ENCODE data around the gene JHY. TPM values are rescaled to one million over a fixed set of nuclear protein-coding genes. Genes with fewer than 3 reads are reported as not detected.

JHY gene
- total RNA-seq, 1 experiment from 2014 or later, result 3.0 TPM

DNA sequence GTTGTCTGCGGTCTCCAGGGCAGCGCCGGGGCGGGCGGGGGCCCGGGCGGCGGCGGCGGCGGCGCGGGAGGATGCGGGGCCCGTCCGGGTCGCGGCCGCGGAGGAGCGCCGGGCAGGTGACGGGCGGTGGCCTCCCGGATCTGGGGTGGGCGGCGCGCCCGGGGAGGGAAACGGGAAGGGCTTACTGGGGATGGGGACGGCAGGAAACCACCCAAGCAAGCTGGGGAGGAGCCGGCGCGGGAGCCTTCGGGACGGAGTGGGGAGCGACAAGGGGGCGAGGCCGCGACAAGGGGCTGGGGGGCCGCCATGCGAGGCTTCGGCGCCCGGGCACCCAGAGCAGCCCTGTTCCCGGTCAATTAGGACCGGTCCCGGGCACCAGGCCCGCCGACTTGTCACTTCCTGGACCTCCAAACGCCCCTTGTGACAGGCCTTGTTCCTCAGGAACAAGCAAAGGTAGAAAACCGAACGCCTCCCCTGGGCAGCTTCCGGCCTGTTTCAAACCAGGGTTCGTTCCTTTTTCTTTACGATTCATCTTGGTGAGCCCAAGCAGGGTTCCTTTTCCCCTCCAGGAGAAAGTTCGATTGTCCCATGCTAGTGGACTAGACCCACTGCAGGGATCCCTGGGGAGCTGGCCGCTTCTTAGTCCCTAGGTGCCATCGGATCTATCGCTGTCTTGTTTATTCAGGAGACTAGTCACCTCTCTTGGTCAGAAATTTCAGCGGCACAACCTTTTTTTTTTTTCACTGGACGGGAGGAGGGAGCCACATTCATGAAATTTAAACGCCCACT is 492 bp downstream of the JHY start:
- Mint-ChIP-seq H3K9me3 (ENCODE audit: unreplicated experiment) (no peaks in the 10 kb centered on the region), H3K27ac (ENCODE audit: low read depth, unreplicated experiment) (peak overlapping the region; percentile 92), H3K27me3 (ENCODE audit: insufficient read depth, unreplicated experiment) (no peaks in the 10 kb centered on the region), H3K4me1 (ENCODE audit: insufficient read depth, unreplicated experiment) (peaks cover 7% of the 10 kb centered on the region), H3K36me3 (ENCODE audit: insufficient read depth, unreplicated experiment) (peaks cover 7% of the 10 kb centered on the region), H3K4me3 (ENCODE audit: unreplicated experiment) (peak overlapping the region; percentile 72)
- POLR2A ChIA-PET, result interaction anchor here (0.7 to 1.8 kb wide), 9 partner anchors 9 to 179 kb away, joined by 3 to 10 read pairs (median 5); partner anchors contain the start of gene HSPA8
- TF ChIP-seq, protein P1, sequence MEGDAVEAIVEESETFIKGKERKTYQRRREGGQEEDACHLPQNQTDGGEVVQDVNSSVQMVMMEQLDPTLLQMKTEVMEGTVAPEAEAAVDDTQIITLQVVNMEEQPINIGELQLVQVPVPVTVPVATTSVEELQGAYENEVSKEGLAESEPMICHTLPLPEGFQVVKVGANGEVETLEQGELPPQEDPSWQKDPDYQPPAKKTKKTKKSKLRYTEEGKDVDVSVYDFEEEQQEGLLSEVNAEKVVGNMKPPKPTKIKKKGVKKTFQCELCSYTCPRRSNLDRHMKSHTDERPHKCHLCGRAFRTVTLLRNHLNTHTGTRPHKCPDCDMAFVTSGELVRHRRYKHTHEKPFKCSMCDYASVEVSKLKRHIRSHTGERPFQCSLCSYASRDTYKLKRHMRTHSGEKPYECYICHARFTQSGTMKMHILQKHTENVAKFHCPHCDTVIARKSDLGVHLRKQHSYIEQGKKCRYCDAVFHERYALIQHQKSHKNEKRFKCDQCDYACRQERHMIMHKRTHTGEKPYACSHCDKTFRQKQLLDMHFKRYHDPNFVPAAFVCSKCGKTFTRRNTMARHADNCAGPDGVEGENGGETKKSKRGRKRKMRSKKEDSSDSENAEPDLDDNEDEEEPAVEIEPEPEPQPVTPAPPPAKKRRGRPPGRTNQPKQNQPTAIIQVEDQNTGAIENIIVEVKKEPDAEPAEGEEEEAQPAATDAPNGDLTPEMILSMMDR (IDR thresholded peaks at IDR 0.05; ENCODE audit: unreplicated experiment), result no peak
- peak; percentile 53 for DNase-seq (ENCODE audit: unreplicated experiment)
- intact Hi-C loops (cut with micrococcal nuclease), result no loop called here
- no TSS peak for BruUV-seq (replicated peaks)
- CTCF ChIA-PET, result interaction anchor here (0.6 to 1.0 kb wide), 7 partner anchors 10 to 192 kb away, joined by 3 read pairs; no protein-coding TSS in a partner anchor

DNA sequence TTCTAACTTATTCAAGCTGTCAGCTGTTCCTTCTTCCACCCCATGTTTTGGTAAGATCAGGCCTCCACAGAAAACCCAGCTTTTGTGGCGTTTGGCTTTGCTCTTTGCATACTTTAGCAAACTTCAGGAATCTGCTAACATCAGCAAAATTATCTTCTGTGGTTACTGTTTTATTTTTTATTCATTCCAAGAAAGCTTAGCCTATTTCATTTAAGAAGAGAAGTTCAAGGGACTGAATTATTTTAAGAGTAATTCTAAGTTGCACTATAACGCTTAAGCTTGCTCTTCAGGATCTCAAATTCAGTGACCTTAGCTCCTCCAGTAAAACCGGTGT is 1.1 kb downstream of the JHY start:
- peak overlapping the region; percentile 72 for H3K4me3 Mint-ChIP-seq (ENCODE audit: unreplicated experiment)
- H3K4me1 Mint-ChIP-seq (ENCODE audit: insufficient read depth, unreplicated experiment), result peaks cover 7% of the 10 kb centered on the region
- TF ChIP-seq, protein P1 (IDR thresholded peaks at IDR 0.05; ENCODE audit: unreplicated experiment), result no peak
- no peaks in the 10 kb centered on the region for H3K27me3 Mint-ChIP-seq (ENCODE audit: insufficient read depth, unreplicated experiment)
- ChIA-PET CTCF (interaction anchor here (0.6 to 1.0 kb wide), 7 partner anchors 9 to 193 kb away, joined by 3 read pairs; no protein-coding TSS in a partner anchor), POLR2A (interaction anchor here (0.7 to 1.8 kb wide), 9 partner anchors 9 to 179 kb away, joined by 3 to 10 read pairs (median 5); partner anchors contain the start of gene HSPA8)
- H3K36me3 Mint-ChIP-seq (ENCODE audit: insufficient read depth, unreplicated experiment), result peaks cover 7% of the 10 kb centered on the region
- no peaks in the 10 kb centered on the region for H3K9me3 Mint-ChIP-seq (ENCODE audit: unreplicated experiment)
- BruUV-seq (replicated peaks), result no TSS peak
- intact Hi-C loops (cut with micrococcal nuclease), result no loop called here
- no peak for DNase-seq (ENCODE audit: unreplicated experiment)
- peak overlapping the region; percentile 92 for H3K27ac Mint-ChIP-seq (ENCODE audit: low read depth, unreplicated experiment)

DNA sequence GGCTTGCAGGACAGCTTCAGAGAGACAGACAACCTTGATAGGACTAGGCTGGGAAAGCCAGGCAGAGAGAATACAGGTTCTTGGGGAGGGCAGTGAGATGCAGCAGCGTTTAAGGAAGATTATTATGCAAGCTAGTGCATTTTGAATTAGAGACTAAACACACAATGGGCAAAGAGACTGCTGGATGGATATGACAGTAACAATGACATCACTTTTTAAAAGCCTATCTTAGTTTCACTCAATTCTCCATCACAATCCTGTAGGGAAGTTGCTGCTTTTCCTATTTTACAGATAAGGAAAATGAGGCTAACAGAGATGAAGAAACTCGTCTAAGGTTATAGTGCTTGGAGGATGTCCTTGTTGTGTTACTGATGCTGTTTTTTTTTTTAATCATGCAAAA is 5.6 kb downstream of the JHY start:
- Mint-ChIP-seq H3K4me3 (ENCODE audit: unreplicated experiment) (no peak overlapping the region), H3K27ac (ENCODE audit: low read depth, unreplicated experiment) (no peak overlapping the region), H3K36me3 (ENCODE audit: insufficient read depth, unreplicated experiment) (peaks cover 7% of the 10 kb centered on the region), H3K4me1 (ENCODE audit: insufficient read depth, unreplicated experiment) (peaks cover 7% of the 10 kb centered on the region), H3K9me3 (ENCODE audit: unreplicated experiment) (no peaks in the 10 kb centered on the region), H3K27me3 (ENCODE audit: insufficient read depth, unreplicated experiment) (no peaks in the 10 kb centered on the region)
- no TSS peak for BruUV-seq (replicated peaks)
- intact Hi-C loops (cut with micrococcal nuclease), result no loop called here
- POLR2A ChIA-PET, result no interaction called here
- TF ChIP-seq, protein P1 (IDR thresholded peaks at IDR 0.05; ENCODE audit: unreplicated experiment), result no peak
- DNase-seq (ENCODE audit: unreplicated experiment), result no peak
- CTCF ChIA-PET, result interaction anchor here (0.7 kb wide), 1 partner anchor 1233 kb away, joined by 4 read pairs; no protein-coding TSS in a partner anchor

DNA sequence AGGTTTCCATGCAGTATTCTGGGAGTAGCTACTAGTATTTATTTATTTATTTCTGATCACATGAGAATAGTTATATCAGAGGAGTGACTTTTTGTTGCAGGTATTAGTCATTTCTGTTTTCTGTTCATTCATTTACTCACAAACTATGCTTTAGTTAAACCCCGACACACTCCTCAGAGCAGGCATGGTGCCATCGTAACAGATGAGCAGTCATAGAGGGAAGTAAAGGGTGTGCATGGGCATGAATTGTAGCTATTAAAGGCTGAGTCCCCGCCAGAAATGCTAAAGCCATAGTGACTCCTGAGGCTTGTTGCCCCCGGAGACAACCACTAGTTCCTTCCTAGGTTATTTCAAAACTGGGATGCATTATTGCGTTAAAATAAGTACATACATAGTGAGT is 10.6 kb downstream of the JHY start:
- H3K9me3 Mint-ChIP-seq (ENCODE audit: unreplicated experiment), result no peaks in the 10 kb centered on the region
- ChIA-PET CTCF (interaction anchor here (0.6 to 1.2 kb wide), 6 partner anchors 10 to 997 kb away, joined by 3 to 4 read pairs (median 3); no protein-coding TSS in a partner anchor), POLR2A (no interaction called here)
- no peak overlapping the region for H3K27ac Mint-ChIP-seq (ENCODE audit: low read depth, unreplicated experiment)
- intact Hi-C loops (cut with micrococcal nuclease), result no loop called here
- H3K27me3 Mint-ChIP-seq (ENCODE audit: insufficient read depth, unreplicated experiment), result no peaks in the 10 kb centered on the region
- peaks cover 5% of the 10 kb centered on the region for H3K4me1 Mint-ChIP-seq (ENCODE audit: insufficient read depth, unreplicated experiment)
- TF ChIP-seq, protein P1 (IDR thresholded peaks at IDR 0.05; ENCODE audit: unreplicated experiment), result no peak
- no peaks in the 10 kb centered on the region for H3K36me3 Mint-ChIP-seq (ENCODE audit: insufficient read depth, unreplicated experiment)
- DNase-seq (ENCODE audit: unreplicated experiment), result no peak
- H3K4me3 Mint-ChIP-seq (ENCODE audit: unreplicated experiment), result no peak overlapping the region
- BruUV-seq (replicated peaks), result no TSS peak

All from MCF 10A (cell line).